ENCODE results near the gene SMYD2. TPM values are rescaled to one million over a fixed set of nuclear protein-coding genes. Genes with fewer than 3 reads are reported as not detected.

The SMYD2 gene
- polyA plus RNA-seq, 10 donors: 69.0 to 104 (median 82.6) TPM

DNA sequence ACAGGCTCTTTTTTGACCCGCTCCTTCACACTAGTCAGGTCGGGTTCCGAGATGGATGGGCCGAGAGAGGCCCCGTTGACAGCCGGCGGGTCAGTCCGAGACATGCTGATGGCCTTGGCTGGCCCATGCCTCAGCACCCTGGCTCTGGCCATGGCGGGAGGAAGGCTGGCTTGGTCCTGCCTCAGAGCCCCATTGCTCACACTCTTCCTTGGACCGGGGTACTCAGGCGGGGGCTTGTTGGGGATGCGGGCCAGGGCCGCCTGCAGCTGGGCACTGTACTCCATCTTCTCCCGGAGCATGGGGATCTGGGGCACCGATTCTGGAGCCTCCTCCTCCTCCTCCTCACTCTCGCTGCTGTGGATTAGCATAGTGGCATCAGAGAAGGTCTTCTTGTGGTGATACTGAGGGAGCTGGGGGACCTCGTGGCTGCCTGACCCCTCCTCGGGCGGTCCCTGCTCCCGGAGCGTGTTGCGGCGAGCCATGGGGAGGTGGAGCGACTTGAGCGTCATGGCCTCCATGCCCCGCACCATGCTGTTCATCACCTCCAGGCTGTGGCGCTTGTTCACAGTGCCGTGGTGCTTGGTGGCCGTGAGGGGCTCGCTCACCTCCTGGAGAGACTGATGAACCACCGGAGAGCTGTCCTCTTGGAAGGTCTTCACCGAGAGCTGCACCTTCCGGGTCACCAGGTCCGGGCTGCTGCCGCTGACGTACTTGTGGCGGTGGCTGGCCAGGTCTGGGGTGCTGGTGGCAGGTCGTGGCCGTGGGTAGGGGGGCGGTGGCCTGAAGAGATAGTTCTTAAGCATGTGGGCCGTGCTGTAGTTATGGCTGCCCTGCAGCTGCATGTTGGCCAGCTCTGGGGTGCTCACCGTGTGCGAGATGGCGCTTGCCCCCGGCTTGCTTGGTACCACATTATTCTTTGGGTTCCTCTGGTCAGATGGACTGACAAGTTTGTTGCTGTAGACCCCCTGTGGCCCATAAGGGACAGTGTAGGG, 102.7 kb downstream of the SMYD2 start:
- DNase-seq: no peak

DNA sequence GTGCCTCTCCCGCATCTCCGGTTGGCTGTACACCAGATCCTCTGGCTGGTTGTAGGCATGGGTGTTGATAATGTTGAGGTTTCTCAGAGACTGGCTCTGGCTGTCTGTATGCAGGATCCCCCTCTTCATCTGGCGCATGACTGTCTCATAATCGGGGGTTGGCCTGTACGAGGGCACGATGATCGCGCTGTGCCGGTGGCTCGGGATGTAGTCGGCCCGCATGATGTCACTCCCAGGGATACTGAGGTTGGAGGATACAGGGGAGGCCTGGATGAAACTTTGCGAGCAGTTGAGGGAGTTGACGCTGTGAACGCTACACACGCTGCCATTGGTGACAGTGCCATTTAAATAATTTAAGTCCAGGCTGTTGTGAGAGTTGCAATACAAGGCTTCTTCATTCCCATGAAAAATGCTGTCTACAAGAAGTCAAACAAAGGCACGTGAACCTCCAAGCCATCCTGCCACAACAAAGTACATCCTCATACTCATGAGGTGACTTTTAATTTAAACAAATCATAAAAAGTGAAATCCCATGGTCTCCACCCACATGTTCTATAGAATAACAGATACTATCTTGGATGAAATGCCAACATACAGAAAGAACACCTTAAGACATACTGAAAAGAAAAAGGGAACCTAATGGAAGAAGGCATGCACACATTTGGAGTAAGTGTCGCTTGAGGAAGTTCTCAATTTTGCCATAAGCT, 103.6 kb downstream of the SMYD2 start:
- no peak for DNase-seq

DNA sequence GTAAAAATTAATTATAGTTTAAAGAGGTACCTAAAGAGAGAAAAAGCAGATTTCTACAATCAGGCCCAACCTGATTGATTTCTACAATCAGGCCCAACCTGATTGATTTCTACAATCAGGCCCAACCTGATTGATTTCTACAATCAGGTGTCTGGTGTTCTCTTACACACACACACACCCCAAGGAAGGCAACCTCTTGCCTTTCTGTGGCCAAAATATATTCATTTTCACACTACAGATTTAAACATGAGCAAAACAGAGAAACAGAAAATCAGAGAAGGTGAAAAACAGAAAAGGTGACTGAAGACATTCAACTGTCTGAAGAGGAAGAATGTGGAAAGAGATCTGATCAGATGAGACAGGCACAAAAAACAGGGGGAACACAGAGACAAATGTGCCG, 104.5 kb downstream of the SMYD2 start:
- DNase-seq: no peak

DNA sequence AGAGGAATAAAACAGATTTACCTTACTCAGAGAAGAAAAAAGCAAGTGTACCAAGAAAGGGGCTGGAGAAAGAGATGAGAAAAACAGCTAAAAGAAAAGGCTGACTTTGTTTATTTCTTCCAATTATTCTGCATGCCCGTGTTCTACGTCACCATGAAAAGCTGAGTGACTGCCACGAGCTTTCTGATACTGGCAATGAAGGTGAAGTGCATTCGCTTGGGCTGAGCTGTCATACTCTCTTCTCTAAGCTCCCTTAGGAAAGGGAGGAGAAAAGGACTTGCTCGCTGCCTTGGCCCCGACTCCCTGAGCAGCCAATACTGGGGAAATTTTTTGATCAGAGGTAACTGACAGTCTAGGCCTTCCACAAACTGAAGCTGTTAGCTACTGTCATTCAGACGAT, 105.4 kb downstream of the SMYD2 start:
- no peak for DNase-seq

Measured in muscle of back (tissue), 11 donors.